Activated effector memory CD4-positive, alpha-beta T cell treated with Interleukin-2 at 50 U/mL for 16 hours (primary cell): ENCODE data around the gene CDC26.
"Not testable (repeated sequence)": the region's sequence is repeated elsewhere in the genome, so short reads cannot be mapped to it uniquely, and the experiment has no call there.

Experiments
- DNase-seq: peaks from one replicate; pipeline ENCODE4 v3.0.0-alpha.2; 2020

Gene CDC26

DNA sequence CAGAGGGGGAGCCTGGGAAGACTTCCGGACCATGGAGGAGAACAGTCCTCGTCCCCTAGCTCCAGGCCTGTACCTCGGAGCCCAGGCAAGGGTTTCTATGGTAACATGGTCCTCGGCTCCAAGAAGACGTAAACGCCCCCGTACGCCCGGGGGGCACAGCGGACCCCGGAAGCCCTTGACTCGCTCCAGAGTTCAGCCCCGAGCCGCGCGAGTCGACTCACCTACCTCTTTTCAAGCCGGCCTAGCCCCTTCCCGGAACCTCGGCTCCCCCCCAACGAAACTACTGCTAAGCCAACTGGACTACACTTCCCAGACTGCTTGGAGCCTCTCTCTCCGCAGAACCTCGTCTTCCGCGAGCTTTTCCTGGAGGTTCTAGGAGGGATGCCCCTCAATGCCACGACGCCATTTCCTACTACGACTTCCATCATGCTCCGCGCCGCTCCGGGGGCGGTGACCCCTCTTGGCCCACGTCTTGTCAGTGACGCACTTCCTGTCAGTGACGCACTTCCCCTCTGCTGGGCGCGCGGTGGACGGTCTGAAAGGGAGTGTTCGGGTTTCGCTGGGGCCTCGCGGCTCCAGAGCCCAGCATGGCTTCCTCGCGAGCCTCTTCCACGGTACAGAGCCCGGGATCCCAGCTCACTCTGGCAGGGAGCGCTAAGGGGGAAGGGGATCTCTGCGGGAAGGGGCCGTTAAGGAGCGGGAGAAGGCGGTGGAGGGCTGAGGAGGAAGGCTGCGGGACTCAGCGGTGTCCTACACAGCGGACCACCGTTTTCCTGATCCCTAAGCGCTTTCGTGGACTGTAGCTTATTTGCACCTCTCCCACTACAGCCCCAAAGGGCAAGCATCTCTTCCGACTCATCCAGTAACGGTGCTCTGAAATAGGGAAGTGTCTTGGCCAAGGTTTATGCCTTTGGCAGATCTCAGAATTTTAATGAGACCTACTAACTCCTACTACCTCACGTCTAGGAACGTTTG is at the start of gene CDC26, which contains the start of gene PRPF4:
TSS of gene CDC26 (minus strand) at position 416 of the 975 bp plus-strand sequence. CDS start 3,065 bp downstream, outside the sequence.
TSS of gene PRPF4 (plus strand) at position 502 of the 975 bp plus-strand sequence. CDS start at position 588, 86 bp downstream.
- peak; percentile 91 for DNase-seq

DNA sequence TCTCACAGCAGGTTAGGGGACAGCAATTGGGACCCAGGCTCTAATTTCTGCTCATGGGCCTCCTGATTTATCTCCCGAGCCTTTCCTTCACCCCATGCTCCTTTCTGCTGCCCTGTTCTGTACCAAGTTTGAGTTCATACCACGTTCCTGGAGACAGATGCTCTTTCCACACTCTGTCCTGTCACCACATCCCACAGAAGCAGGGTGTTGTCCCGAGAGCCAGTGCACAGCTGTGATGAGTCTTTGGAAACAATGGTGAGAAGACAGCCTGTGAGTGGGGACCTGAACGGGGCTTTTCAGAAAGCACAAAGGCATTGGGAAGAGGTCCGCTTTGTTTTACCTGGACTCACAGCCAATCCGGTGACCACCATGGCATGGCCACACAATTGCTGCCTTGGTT is 47.3 kb upstream of the CDC26 start:
- DNase-seq, result no peak

DNA sequence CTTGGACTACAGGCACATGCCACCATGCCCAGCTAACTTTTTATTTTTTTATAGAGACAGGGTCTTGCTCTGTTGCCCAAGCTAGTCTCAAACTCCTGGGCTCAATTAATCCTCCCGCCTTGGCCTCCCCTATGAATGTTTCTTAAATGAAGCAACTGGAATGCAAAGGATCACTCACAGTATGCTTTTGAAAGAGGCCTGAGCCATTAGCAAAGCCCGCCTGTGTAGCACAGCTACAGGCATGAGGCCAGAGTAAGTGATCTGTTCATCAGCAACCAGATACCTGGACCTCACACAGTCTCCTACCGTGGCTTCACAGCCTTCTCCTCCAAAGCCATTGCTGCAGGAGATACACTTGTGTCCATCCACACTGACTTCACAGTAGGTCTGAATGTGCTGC is 44.7 kb upstream of the CDC26 start:
- DNase-seq, result no peak

DNA sequence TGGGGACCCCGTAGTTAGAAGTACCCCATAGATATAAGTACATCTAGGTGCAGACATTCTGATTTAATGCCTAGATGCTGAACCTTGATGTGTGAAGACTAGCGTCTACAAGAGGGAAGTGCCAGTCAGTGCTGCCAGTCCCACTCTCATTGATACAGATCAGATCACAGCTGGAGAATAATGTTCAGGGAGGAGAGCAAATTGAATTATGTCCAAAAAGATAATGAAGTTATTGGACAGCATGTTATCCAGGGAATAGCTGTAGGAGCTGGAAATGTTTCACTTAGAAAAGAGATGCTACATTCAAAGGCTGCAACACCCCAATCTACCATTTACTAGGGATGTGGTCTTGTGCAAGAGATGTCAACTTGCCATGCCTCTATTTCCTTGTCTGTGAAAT is 43.7 kb upstream of the CDC26 start:
- no peak for DNase-seq

GRCh38 chr9:113317777-113318176 is 42.4 kb upstream of the CDC26 start:
- no peak for DNase-seq

DNA sequence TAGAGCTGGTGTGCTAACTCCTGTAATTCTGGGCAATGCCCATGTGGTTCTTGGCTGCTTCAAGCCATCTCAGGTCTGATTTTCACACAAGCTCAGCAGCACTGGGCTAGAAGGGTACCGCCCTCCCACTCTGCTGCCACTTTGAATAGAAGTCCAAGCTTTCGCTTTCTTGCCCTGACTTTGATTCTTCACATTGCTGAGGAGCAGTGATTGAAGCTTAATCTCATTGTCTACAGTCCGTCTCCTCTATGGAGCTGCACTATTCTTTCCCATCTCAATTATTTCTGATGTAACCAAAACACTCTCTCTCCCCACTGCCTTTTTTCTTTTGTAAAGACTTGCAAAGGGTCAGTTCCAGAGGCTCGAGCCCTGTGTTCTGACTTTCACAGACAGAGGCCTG is 40.7 kb upstream of the CDC26 start:
- no peak for DNase-seq

GRCh38 chr9:113315231-113315630 is 39.9 kb upstream of the CDC26 start:
- DNase-seq, result no peak

DNA sequence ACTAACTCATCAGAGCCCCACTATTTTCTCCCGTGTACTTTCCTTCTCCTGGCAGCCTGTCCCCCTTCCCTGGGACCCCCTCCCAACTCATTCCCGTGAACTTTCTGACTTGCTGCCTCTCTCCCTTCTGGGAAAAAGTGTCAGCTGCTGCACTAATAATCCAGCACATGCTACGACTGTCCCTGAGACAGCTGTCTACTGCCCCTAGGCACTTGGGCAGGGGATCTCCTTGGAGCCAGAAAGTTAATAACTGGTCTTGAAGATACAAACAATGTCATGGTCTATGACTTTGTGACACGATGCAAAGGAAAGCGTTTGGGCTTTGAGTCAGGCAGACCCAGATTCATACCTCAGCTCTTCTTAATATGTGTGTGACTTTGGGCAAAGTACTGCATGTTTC is 37.9 kb upstream of the CDC26 start:
- no peak for DNase-seq

DNA sequence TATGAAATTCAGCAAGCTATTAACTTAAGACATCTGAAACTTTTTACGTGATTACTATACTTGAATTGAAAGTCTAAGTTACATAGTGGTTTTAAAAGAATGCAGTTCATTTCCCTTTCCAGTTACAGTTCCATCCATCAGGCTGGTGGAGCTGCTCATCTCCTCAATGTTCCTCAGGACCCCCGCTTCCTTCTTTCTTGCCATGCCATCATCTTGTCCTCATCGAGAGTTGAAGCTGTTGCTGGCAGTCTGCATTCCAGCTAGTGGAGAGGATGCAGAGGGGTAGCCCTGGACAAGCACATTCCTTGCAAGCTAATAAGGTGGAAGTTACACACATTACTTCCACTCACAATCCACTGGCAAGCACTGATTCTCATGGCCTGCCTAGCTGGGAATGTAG is 36.6 kb upstream of the CDC26 start:
- no peak for DNase-seq

DNA sequence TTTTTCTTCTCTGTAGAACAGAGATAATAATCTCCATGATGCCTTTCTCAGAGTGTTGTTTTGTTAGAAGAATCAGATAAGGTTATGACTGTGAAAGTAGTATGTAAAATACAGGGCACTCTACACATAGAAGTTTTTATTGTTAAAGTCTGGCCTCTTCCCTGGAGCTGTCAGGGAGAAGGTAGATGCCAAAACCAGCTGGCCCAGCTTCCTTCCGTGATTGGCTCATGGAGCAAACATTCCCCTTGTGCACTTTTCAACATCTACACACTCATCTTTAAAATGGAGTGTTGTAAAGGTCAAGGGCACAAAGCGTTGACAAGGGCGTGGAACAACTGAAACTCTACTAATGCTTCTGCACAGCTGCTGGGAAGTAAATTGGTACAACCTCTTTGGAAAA is 35.2 kb upstream of the CDC26 start:
- no peak for DNase-seq

DNA sequence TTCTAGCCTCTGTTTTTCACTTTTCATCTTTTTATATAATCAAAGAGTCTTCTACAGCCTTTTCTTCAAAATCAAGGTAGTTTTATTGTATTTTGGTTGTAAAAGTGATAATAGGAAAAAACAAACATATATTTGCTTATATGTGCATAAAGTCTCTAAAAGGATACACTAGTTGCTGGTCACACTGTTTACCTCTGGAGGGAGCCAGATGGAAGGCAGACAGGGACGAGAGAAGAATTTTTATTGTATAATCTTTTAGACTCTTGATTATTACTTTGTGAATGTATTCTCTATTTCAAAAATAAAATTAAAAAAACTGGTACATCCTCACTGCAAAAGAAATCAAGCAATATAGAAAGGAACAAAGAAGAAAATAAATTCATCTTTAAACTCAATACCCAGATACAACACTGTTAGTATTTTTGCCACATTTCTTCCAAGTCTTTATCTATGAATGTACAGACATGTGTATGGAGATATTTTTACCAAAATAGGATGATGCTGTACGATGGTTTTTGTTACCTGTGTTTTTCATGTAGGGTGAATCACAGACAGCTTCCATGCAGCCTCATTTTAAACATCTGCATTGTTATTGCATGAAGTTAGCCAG is 33.9 kb upstream of the CDC26 start:
- no peak for DNase-seq

DNA sequence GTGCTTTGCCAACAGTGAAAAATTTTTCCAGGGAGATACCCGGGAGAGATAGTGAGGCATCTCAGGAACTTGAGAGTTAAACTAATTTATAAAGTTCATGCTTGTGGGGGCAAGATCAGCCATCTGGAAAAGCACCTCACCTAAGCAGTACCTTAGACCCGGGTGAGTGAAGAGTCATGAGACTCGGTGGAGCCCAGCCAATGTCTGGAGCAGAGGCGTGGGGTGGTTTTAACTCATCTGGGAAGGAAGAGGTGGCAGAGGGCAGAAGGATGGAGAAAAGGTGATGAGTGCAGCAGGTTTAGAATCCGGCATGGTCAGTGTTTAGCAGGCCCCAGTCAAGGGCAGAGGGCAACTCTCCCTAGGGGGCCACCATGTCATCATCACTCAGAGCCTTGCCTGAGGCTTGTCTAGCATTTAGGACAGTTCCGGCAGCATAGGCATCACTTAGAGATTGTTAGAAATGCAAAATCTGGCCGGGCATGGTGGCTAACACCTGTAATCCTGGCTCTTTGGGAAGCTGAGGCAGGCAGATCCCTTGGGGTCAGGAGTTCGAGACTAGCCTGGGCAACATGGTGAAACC is 32.1 kb upstream of the CDC26 start:
- DNase-seq, result no peak

DNA sequence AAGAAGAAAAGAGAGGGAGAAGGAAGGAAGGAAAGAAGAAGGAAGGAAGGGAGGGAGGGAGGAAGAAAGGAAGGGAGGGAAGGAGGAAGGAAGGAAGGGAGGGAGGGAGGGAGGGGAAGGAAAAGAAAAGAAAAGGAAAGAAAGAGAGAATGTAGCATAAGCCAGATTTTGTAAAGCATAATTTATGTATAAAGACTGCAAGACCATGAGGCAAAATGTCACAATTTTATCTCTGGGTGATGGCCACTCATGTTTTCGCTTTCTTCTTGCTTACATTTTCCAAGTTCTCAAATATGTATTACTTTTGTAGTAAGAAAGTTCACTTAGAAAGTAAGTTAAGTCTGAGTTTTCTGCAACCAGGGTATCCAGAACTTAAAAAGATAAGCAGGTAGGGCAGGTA is 31.2 kb upstream of the CDC26 start:
- no peak for DNase-seq

- no peak for DNase-seq
These were observed 27.5 kb upstream of the CDC26 start, which contains the start of gene RNF183 for GRCh38 chr9:113302792-113303418. RNF183 (minus strand) TSS chr9:113303376; CDS start chr9:113298184, 5,192 bp downstream.

DNA sequence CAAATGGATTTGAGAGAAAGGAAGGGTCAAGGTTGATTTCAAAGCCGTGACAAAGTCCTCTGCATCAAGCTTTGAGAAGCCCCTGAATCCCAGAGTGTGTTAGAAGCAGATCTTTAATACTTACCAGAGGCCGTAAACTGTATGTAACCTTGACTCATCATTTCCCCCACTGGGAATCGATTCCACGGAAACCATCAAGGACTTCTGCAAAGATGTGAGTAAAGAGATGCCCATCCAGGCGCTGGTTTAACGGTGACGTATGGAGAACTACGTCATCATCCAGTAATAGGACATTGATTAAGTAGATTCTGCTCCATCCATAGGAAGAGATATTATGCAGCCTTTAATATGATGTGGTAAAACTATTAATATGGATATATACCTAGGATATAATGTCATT is 26.2 kb upstream of the CDC26 start:
- no peak for DNase-seq

GRCh38 chr9:113299800-113300292 is 24.5 kb upstream of the CDC26 start:
- no peak for DNase-seq

GRCh38 chr9:113298924-113299770 is 23.8 kb upstream of the CDC26 start:
- DNase-seq, result no peak

DNA sequence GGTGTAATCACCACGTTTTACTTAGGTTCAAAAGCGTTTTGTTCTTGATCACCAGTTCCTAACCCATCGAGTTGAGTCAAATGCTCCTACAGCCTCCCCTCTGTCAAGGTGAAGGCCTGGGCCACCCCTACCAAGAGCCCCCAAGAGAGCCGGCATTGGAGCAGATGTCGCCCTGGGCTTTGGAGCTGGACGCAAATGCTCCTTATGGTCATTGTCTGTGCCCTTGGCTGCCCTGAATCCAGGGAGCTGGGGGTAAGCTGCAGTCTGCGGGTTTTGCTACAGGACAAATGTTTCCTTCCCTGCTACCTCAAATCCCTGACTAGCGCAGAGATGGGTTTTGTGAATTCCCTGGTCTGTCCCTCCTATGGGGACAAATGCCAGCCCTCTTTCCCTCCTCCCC is 22.9 kb upstream of the CDC26 start:
- DNase-seq, result no peak

DNA sequence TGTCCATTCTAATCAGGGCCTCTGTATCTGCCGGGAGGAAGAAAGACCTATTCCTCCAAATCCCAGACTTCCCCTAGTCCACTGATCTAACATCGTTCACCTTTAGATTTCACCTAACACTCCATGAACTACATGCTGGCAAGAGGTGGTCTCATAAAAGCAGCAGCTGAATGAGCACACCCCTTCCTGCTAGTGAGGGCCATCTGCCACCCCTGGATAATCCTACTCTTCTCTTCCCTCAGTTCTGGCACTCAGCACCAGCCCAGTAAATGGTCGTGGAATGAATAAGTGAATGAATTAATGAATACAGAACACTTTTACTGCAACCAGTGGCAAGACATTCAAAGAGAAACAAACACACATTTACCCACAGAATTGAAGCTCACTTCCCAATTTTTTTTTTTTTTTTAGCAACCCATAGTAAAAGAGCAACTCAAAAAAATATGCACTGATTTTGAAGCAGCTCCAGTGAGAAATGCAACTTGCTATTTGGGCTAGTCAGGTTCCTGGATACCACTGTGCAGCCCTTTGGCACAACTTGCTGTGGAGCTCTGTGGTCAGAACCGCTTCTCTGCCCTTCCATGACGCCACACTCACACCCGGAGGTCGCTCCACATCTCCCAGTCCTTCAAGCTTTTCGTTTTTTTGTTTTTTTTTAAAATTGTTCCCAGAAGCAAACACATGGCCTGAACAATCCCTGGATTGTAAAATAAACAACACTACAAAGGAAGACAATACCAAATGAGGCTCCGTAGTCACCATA is 21.6 kb upstream of the CDC26 start:
- no peak for DNase-seq

DNA sequence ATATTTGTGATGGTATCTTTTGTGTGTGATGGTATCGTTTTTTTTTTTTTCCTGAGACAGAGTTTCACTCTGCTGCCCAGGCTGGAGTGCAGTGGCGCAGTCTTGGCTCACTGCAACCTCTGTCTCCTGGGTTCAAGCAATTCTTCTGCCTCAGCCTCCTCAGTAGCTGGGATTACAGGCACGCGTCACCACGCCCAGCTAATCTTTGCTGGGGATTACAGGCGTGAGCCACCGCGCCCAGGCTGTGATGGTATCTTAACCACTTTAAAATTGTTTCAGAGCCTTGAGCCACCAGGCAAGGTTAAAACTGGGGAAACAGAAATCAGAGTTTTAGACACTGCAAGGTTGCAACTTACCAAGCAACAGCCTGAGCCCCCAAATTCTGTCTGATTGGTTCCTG is 20.9 kb upstream of the CDC26 start:
- not testable (repeated sequence) for DNase-seq

DNA sequence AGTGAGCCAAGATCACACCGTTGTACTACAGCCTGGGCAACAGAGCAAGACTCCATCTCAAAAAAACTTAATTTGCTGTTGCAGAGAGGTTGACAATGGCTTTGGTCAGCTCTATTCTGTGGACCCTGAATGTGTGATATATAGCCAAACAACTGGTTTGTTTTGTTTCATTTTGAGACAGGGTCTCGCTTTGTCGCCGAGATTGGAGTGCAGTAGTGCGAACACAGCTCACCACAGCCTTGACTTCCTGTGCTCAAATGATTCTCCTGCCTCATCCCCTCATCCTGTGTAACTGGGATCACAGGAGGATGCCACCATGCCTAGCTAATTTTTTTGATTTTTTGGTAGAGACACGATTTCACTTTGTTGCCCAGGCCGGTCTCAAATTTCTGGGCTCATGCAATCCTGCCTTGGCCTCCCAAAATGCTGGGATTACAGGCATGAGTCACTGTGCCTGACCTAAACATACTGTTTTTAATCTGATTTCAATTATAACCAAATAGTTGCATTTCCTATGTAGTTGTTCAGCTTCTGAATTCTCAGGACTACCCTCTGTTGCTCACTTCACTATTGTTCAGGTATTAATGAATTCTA is 18.0 kb upstream of the CDC26 start:
- no peak for DNase-seq
